ENCODE measurements around the gene CTSZ. TPM values are rescaled to one million over a fixed set of nuclear protein-coding genes. Genes with fewer than 3 reads are reported as not detected.
"Not testable (repeated sequence)": the region's sequence is repeated elsewhere in the genome, so short reads cannot be mapped to it uniquely, and the experiment has no call there.

CTSZ gene
- total and polyA plus RNA-seq, 4 donors: 11.8 to 233 (median 188) TPM

DNA sequence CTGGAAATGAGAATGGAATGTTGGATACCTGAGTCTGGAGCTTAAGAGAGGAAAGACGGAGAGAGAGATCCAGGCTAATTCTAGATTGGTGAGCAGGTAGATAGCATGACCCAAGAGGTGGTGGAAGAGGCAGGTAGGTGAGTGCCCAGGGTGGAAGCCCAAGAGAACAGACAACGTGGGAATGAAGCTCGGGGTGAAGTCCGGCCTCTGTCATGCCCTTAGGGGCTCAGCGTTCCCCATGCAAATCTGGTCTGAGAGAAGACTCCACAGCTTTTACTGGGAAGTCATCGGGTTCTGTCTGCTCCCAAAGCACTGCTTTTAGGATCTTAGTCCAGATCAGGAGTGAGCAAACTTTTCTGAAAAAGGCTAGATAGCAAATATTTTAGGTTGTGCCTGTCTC, 22.4 kb downstream of the CTSZ start:
- 82% methylated on average over 6 of the region's 6 CpGs for whole genome bisulfite sequencing
- no peak overlapping the region for H3K9ac ChIP-seq (ENCODE audit: low read depth in 1 of 2, low read length in 2 of 2)

DNA sequence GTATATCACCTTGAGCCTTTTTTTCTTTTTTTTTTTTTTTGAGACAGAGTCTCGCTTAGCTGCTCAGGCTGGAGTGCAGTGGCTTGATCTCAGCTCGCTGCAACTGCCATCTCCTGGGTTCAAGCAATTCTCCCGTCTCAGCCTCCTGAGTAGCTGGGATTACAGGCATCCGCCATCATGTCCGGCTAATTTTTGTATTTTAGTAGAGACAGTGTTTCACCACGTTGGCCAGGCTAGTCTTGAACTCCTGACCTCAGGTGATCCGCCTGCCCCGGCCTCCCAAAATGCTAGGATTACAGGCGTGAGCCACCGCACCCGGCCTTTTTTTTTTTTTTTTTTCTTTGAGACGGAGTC, 24.0 kb downstream of the CTSZ start:
- H3K4me3 ChIP-seq (ENCODE audit: low read depth in 1 of 3, low read length in 3 of 3); H3K9ac ChIP-seq (ENCODE audit: low read depth in 1 of 2, low read length in 2 of 2); H3K27me3 ChIP-seq (ENCODE audit: control insufficient read depth in 4 of 4, insufficient read depth in 4 of 4, low read length in 3 of 4); DNase-seq (ENCODE audit: low spot score); H3K27ac ChIP-seq (ENCODE audit: low read depth in 1 of 2, low read length in 2 of 2); H3K9me3 ChIP-seq (ENCODE audit: control insufficient read depth in 4 of 4, low read length in 3 of 4): not testable (repeated sequence)
- Histone ChIP-seq H3K4me1 (ENCODE audit: control insufficient read depth in 4 of 4, insufficient read depth in 4 of 4, low read length in 3 of 4) (peaks cover 5 to 35% (median 22%) of the 10 kb centered on the region in 4 donors), H3K36me3 (ENCODE audit: control insufficient read depth in 4 of 4, insufficient read depth in 3 of 4, low read depth in 1 of 4, low read length in 3 of 4) (peaks cover 0 to 13% (median 10%) of the 10 kb centered on the region in 4 donors)
- WGBS: 83% methylated on average over 12 of the region's 12 CpGs

More for the DNA sequence above, 22.4 kb downstream of the CTSZ start:
- peaks cover 5 to 35% (median 23%) of the 10 kb centered on the region in 4 donors for H3K4me1 ChIP-seq (ENCODE audit: control insufficient read depth in 4 of 4, insufficient read depth in 4 of 4, low read length in 3 of 4)
- peaks cover 3 to 26% (median 20%) of the 10 kb centered on the region in 4 donors for H3K36me3 ChIP-seq (ENCODE audit: control insufficient read depth in 4 of 4, insufficient read depth in 3 of 4, low read depth in 1 of 4, low read length in 3 of 4)
- peak; percentile 20 for DNase-seq (ENCODE audit: low spot score)
- no peaks in the 10 kb centered on the region for H3K27me3 ChIP-seq (ENCODE audit: control insufficient read depth in 4 of 4, insufficient read depth in 4 of 4, low read length in 3 of 4)
- no peak overlapping the region for H3K4me3 ChIP-seq (ENCODE audit: low read depth in 1 of 3, low read length in 3 of 3)
- H3K9me3 ChIP-seq (ENCODE audit: control insufficient read depth in 4 of 4, low read length in 3 of 4): no peaks in the 10 kb centered on the region
- no peak overlapping the region for H3K27ac ChIP-seq (ENCODE audit: low read depth in 1 of 2, low read length in 2 of 2)
- TF ChIP-seq, protein P1, sequence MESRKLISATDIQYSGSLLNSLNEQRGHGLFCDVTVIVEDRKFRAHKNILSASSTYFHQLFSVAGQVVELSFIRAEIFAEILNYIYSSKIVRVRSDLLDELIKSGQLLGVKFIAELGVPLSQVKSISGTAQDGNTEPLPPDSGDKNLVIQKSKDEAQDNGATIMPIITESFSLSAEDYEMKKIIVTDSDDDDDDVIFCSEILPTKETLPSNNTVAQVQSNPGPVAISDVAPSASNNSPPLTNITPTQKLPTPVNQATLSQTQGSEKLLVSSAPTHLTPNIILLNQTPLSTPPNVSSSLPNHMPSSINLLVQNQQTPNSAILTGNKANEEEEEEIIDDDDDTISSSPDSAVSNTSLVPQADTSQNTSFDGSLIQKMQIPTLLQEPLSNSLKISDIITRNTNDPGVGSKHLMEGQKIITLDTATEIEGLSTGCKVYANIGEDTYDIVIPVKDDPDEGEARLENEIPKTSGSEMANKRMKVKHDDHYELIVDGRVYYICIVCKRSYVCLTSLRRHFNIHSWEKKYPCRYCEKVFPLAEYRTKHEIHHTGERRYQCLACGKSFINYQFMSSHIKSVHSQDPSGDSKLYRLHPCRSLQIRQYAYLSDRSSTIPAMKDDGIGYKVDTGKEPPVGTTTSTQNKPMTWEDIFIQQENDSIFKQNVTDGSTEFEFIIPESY (IDR thresholded peaks at IDR 0.05): no peak
- TF ChIP-seq, protein P2, sequence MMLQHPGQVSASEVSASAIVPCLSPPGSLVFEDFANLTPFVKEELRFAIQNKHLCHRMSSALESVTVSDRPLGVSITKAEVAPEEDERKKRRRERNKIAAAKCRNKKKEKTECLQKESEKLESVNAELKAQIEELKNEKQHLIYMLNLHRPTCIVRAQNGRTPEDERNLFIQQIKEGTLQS (IDR thresholded peaks at IDR 0.05): no peak
- TF ChIP-seq NR2F2 (IDR thresholded peaks at IDR 0.05) (no peak), HNF4G (IDR thresholded peaks at IDR 0.05) (no peak), EGR1 (IDR thresholded peaks at IDR 0.05; ENCODE audit: low read depth in 2 of 2) (no peak), HNF4A (conservative IDR thresholded peaks at IDR 0.05) (no peak), SP1 (IDR thresholded peaks at IDR 0.05) (no peak), RXRA (IDR thresholded peaks at IDR 0.05) (no peak), TAF1 (conservative IDR thresholded peaks at IDR 0.05) (no peak), YY1 (IDR thresholded peaks at IDR 0.05) (no peak), JUND (IDR thresholded peaks at IDR 0.05) (no peak), FOXA1 (IDR thresholded peaks at IDR 0.05) (no peak), GABPA (IDR thresholded peaks at IDR 0.05 in 1 of 2, conservative IDR thresholded peaks at IDR 0.05 in 1 of 2) (no peak)
- TF ChIP-seq, protein P3, sequence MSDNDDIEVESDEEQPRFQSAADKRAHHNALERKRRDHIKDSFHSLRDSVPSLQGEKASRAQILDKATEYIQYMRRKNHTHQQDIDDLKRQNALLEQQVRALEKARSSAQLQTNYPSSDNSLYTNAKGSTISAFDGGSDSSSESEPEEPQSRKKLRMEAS (IDR thresholded peaks at IDR 0.05): no peak
- TF ChIP-seq, protein P4, sequence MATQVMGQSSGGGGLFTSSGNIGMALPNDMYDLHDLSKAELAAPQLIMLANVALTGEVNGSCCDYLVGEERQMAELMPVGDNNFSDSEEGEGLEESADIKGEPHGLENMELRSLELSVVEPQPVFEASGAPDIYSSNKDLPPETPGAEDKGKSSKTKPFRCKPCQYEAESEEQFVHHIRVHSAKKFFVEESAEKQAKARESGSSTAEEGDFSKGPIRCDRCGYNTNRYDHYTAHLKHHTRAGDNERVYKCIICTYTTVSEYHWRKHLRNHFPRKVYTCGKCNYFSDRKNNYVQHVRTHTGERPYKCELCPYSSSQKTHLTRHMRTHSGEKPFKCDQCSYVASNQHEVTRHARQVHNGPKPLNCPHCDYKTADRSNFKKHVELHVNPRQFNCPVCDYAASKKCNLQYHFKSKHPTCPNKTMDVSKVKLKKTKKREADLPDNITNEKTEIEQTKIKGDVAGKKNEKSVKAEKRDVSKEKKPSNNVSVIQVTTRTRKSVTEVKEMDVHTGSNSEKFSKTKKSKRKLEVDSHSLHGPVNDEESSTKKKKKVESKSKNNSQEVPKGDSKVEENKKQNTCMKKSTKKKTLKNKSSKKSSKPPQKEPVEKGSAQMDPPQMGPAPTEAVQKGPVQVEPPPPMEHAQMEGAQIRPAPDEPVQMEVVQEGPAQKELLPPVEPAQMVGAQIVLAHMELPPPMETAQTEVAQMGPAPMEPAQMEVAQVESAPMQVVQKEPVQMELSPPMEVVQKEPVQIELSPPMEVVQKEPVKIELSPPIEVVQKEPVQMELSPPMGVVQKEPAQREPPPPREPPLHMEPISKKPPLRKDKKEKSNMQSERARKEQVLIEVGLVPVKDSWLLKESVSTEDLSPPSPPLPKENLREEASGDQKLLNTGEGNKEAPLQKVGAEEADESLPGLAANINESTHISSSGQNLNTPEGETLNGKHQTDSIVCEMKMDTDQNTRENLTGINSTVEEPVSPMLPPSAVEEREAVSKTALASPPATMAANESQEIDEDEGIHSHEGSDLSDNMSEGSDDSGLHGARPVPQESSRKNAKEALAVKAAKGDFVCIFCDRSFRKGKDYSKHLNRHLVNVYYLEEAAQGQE (IDR thresholded peaks at IDR 0.05): no peak
- TF ChIP-seq, protein P5, sequence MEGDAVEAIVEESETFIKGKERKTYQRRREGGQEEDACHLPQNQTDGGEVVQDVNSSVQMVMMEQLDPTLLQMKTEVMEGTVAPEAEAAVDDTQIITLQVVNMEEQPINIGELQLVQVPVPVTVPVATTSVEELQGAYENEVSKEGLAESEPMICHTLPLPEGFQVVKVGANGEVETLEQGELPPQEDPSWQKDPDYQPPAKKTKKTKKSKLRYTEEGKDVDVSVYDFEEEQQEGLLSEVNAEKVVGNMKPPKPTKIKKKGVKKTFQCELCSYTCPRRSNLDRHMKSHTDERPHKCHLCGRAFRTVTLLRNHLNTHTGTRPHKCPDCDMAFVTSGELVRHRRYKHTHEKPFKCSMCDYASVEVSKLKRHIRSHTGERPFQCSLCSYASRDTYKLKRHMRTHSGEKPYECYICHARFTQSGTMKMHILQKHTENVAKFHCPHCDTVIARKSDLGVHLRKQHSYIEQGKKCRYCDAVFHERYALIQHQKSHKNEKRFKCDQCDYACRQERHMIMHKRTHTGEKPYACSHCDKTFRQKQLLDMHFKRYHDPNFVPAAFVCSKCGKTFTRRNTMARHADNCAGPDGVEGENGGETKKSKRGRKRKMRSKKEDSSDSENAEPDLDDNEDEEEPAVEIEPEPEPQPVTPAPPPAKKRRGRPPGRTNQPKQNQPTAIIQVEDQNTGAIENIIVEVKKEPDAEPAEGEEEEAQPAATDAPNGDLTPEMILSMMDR (IDR thresholded peaks at IDR 0.05; ENCODE audit: low read depth, low read length, missing input control): no peak
